ENCODE data around the gene KPNA4.

DNA sequence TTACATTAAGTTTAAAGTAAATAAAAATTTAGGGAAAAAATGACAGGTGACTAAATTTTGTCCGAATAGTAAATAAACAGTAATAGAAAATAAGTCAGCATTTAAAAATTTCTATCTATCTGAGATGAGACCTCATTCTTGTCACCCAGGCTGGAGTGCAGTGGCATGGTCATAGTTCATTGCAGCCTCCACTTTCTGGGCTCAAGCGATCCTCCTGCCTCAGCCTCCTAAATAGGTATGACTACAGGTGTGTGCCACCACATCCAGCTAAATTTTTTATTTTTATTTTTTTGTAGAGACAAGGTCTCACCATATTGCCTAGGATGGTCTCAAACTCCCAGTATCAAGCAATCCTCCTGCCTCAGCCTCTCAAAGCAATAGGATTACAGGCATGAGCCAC lies 7.8 kb downstream of the KPNA4 start:
- TF ChIP-seq, protein P1, sequence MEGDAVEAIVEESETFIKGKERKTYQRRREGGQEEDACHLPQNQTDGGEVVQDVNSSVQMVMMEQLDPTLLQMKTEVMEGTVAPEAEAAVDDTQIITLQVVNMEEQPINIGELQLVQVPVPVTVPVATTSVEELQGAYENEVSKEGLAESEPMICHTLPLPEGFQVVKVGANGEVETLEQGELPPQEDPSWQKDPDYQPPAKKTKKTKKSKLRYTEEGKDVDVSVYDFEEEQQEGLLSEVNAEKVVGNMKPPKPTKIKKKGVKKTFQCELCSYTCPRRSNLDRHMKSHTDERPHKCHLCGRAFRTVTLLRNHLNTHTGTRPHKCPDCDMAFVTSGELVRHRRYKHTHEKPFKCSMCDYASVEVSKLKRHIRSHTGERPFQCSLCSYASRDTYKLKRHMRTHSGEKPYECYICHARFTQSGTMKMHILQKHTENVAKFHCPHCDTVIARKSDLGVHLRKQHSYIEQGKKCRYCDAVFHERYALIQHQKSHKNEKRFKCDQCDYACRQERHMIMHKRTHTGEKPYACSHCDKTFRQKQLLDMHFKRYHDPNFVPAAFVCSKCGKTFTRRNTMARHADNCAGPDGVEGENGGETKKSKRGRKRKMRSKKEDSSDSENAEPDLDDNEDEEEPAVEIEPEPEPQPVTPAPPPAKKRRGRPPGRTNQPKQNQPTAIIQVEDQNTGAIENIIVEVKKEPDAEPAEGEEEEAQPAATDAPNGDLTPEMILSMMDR (IDR thresholded peaks at IDR 0.05), result no peak
- TF ChIP-seq POLR2A (IDR thresholded peaks at IDR 0.05) (no peak), POLR2AphosphoS5 (IDR thresholded peaks at IDR 0.05) (no peak)

Measured in sigmoid colon (tissue), 4 donors.